Renal cortex interstitium (tissue), 11 donors: ENCODE data around the gene PCDHA10. TPM values are rescaled to one million over a fixed set of nuclear protein-coding genes. Genes with fewer than 3 reads are reported as not detected.
"Not testable (repeated sequence)": the region's sequence is repeated elsewhere in the genome, so short reads cannot be mapped to it uniquely, and the experiment has no call there.

ENCODE experiments used
- DNase-seq, 11 donors: peaks; one replicate each; pipeline ENCODE4 v3.0.0-alpha.2; 2013; ENCODE audit warnings: low read depth in 9 of 11, low spot score in 4 of 11; ENCODE audit errors: extremely low read depth in 1 of 11
- polyA plus RNA-seq, 3 donors: library from polyadenylated mRNA; unstranded; fragments of 120-200 nt; gene quantifications; one replicate each; pipeline ENCODE4 v1.2.1, GENCODE V29; 2013; ENCODE audit not compliant: insufficient read length in 3 of 3

PCDHA10 gene
- polyA plus RNA-seq, 3 donors, result 0.23 to 0.91 (median 0.75) TPM

DNA sequence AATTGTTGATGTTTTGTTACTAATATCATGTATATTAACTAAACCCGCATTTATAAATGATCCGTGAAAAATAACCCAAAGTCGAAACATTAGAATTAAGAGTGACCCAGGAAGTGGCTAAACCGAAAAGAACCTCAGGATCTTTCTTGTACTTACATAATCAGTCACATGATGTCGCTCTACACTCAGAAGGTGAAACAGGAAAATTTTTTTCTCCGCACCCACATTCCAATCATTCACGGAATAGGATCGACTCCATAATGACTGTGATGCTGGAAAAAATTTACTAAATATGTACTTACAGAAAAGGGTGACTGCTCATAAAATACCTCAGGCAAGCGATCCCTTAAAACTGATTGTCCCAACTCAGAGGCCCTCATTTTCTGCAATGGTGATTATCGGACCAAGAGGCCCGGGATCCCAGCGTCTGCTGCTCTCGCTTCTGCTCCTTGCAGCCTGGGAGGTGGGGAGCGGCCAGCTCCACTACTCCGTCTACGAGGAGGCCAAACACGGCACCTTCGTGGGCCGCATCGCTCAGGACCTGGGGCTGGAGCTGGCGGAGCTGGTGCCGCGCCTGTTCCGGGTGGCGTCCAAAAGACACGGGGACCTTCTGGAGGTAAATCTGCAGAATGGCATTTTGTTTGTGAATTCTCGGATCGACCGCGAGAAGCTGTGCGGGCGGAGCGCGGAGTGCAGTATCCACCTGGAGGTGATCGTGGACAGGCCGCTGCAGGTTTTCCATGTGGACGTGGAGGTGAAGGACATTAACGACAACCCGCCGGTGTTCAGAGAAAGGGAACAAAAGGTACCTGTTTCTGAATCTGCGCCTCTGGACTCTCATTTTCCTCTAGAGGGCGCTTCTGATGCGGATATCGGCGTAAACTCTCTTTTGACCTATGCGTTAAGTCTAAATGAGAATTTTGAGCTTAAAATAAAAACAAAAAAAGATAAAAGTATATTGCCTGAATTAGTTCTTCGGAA lies 19.7 kb downstream of the PCDHA10 start, which contains the start of gene PCDHA12:
Gene PCDHA12, plus strand, starts transcription at position 224 of the 981 bp plus-strand sequence. Its CDS starts 165 bp downstream, at position 389.
- DNase-seq, result no peak

DNA sequence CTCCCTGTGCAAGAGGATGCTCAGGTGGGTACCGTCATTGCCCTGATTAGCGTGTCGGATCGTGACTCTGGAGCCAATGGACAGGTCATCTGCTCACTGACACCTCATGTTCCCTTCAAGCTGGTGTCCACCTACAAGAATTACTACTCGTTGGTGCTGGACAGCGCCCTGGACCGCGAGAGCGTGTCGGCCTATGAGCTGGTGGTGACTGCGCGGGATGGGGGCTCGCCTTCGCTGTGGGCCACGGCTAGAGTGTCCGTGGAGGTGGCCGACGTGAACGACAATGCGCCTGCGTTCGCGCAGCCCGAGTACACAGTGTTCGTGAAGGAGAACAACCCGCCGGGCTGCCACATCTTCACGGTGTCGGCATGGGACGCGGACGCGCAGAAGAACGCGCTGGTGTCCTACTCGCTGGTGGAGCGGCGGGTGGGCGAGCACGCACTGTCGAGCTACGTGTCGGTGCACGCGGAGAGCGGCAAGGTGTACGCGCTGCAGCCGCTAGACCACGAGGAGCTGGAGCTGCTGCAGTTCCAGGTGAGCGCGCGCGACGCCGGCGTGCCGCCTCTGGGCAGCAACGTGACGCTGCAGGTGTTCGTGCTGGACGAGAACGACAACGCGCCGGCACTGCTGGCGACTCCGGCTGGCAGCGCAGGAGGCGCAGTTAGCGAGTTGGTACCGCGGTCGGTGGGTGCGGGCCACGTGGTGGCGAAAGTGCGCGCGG lies 21.0 kb downstream of the PCDHA10 start:
- not testable (repeated sequence) for DNase-seq

DNA sequence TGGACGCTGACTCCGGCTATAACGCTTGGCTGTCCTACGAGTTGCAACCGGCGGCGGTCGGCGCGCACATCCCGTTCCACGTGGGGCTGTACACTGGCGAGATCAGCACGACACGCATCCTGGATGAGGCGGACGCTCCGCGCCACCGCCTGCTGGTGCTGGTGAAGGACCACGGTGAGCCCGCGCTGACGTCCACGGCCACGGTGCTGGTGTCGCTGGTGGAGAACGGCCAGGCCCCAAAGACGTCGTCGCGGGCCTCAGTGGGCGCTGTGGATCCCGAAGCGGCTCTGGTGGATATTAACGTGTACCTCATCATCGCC lies 21.5 kb downstream of the PCDHA10 start:
- no peak for DNase-seq

DNA sequence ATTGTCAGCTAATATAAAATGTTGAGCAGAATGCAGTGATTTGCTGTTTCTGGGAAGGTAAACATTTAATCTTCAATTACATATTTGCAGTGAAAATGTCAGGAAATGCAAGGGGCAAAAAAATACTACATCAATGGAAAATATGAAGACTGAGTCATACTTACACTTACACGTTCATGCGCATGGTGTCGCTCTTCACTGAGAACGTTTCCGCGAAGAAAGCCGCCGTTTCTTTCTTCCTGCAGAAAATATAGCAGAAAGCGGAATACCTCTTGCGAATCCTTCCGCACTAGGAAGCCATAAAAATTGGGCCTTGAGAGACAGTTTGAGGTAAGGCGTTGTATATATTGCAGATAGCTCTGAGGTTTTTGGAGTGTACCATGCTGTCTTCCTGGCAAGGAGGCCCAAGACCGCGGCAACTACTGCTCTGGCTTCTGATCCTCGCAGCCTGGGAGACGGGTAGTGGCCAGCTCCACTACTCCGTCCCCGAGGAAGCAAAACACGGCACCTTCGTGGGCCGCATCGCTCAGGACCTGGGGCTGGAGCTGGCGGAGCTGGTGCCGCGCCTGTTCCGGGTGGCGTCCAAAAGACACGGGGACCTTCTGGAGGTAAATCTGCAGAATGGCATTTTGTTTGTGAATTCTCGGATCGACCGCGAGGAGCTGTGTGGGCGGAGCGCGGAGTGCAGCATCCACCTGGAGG lies 26.3 kb downstream of the PCDHA10 start, which contains the start of gene PCDHA13:
Gene PCDHA13, plus strand, starts transcription at position 236 of the 702 bp plus-strand sequence. Its CDS starts 145 bp downstream, at position 381.
- no peak for DNase-seq

DNA sequence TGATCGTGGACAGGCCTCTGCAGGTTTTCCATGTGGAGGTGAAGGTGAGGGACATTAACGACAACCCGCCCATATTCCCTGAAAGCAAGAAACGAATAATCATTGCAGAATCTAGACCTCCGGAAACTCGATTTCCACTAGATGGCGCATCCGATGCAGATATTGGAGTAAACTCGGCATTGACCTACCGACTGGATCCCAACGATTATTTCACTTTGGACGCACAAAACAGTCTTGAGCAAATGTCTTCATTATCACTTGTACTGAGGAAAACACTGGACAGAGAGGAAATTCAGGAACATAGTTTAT lies 26.8 kb downstream of the PCDHA10 start:
- DNase-seq, result no peak

DNA sequence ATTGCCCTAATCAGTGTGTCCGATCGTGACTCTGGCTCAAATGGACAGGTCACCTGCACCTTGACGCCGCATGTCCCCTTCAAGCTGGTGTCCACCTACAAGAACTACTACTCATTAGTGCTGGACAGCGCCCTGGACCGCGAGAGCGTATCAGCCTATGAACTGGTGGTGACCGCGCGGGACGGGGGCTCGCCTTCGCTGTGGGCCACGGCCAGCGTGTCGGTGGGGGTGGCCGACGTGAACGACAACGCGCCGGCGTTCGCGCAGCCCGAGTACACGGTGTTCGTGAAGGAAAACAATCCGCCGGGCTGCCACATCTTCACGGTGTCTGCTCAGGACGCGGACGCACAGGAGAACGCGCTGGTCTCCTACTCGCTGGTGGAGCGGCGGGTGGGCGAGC lies 27.7 kb downstream of the PCDHA10 start:
- DNase-seq, result no peak

DNA sequence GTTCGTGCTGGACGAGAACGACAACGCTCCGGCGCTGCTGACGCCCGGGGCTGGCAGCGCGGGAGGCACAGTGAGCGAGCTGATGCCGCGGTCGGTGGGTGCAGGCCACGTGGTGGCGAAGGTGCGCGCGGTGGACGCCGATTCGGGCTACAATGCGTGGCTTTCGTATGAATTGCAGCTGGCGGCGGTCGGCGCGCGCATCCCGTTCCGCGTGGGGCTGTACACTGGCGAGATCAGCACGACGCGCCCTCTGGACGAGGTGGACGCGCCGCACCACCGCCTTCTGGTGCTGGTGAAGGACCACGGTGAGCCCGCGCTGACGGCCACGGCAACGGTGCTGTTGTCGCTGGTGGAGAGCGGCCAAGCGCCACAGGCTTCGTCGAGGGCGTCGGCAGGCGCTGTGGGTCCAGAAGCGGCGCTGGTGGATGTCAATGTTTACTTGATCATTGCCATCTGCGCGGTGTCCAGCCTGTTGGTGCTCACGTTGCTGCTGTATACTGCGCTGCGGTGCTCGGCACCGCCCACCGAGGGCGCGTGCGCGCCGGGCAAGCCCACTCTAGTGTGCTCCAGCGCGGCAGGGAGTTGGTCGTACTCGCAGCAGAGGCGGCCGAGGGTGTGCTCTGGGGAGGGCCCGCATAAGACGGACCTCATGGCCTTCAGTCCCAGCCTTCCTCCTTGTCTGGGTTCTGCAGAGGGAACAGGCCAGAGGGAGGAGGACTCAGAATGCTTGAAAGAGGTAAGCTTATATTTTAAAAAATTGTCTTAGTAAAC lies 28.4 kb downstream of the PCDHA10 start:
- no peak for DNase-seq

DNA sequence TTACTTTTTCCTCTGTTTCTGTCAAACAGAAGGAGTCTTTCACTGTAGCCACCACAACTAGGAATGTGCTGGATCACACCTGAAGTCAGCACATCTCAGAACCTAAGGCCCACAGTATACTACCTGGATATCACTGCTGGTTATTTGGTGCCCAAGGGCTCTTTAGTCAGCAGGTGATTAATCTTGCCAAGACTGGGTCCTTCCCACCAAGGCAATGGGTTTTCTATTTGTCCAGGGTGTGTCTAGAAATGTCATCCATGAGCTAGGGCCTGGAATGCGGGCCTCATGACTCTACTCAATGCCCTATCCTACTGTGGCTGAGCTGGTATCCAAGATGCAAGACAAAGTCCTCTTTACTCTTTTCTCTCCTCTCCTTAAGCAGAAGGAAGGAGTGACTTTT lies 60.6 kb downstream of the PCDHA10 start:
- no peak for DNase-seq

Other genes with a start within 250 kb of the PCDHA10 start
- 10 to 100 TPM in 2 of 3 donors, 1 to 10 TPM in 1; 8.4 to 11.5 (median 11.0) TPM for gene CD14, start 222.7 kb upstream of the PCDHA10 start, polyA plus RNA-seq
- 10 to 100 TPM; 16.1 to 19.3 (median 17.0) TPM for gene TMCO6, start 216.4 kb upstream of the PCDHA10 start, polyA plus RNA-seq
- gene NDUFA2, start 208.3 kb upstream of the PCDHA10 start, polyA plus RNA-seq, result 10 to 100 TPM; 77.3 to 94.8 (median 88.4) TPM
- 100 to 1,000 TPM; 158 to 177 (median 174) TPM for gene IK, start 208.1 kb upstream of the PCDHA10 start, polyA plus RNA-seq
- gene WDR55, start 191.0 kb upstream of the PCDHA10 start, polyA plus RNA-seq, result 10 to 100 TPM; 15.0 to 20.6 (median 15.8) TPM
- 1 to 10 TPM in 1 of 3 donors, under 1 TPM in 2; 0.36 to 1.0 (median 0.76) TPM for gene DND1, start 182.3 kb upstream of the PCDHA10 start, polyA plus RNA-seq
- gene HARS1, start 164.5 kb upstream of the PCDHA10 start, polyA plus RNA-seq, result 10 to 100 TPM; 70.5 to 78.3 (median 71.8) TPM
- 10 to 100 TPM; 42.6 to 54.8 (median 46.8) TPM for gene HARS2, start 164.4 kb upstream of the PCDHA10 start, polyA plus RNA-seq
- gene ZMAT2, start 155.4 kb upstream of the PCDHA10 start, polyA plus RNA-seq, result 100 to 1,000 TPM; 103 to 141 (median 128) TPM
- gene PCDHA1, start 69.8 kb upstream of the PCDHA10 start, polyA plus RNA-seq, result under 1 TPM in 1 of 3 donors, not detected in 2; 0.09 TPM
- gene PCDHA2, start 61.0 kb upstream of the PCDHA10 start, polyA plus RNA-seq, result under 1 TPM; 0.24 to 0.37 (median 0.30) TPM
- gene PCDHA3, start 54.8 kb upstream of the PCDHA10 start, polyA plus RNA-seq, result under 1 TPM; 0.36 to 0.41 (median 0.37) TPM
- gene PCDHA4, start 48.8 kb upstream of the PCDHA10 start, polyA plus RNA-seq, result 1 to 10 TPM in 2 of 3 donors, under 1 TPM in 1; 0.96 to 1.1 (median 1.0) TPM
- under 1 TPM in 2 of 3 donors, not detected in 1; 0.06 to 0.21 TPM for gene PCDHA5, start 34.3 kb upstream of the PCDHA10 start, polyA plus RNA-seq
- gene PCDHA6, start 27.9 kb upstream of the PCDHA10 start, polyA plus RNA-seq, result under 1 TPM; 0.16 to 0.41 (median 0.40) TPM
- under 1 TPM; 0.23 to 0.33 (median 0.26) TPM for gene PCDHA7, start 21.6 kb upstream of the PCDHA10 start, polyA plus RNA-seq
- under 1 TPM; 0.06 to 0.09 (median 0.09) TPM for gene PCDHA8, start 14.7 kb upstream of the PCDHA10 start, polyA plus RNA-seq
- gene PCDHA9, start 7.5 kb upstream of the PCDHA10 start, polyA plus RNA-seq, result under 1 TPM; 0.03 to 0.05 (median 0.04) TPM
- gene PCDHA11, start 13.1 kb downstream of the PCDHA10 start, polyA plus RNA-seq, result under 1 TPM; 0.09 to 0.29 (median 0.17) TPM
- gene PCDHA12, start 19.4 kb downstream of the PCDHA10 start, polyA plus RNA-seq, result under 1 TPM in 2 of 3 donors, not detected in 1; 0.11 to 0.12 TPM
- not detected for gene PCDHA13, start 26.2 kb downstream of the PCDHA10 start, polyA plus RNA-seq
- gene PCDHAC1, start 70.4 kb downstream of the PCDHA10 start, polyA plus RNA-seq, result under 1 TPM; 0.09 to 0.17 (median 0.09) TPM
- under 1 TPM; 0.52 to 0.65 (median 0.64) TPM for gene PCDHAC2, start 110.6 kb downstream of the PCDHA10 start, polyA plus RNA-seq
- gene PCDHB1, start 195.5 kb downstream of the PCDHA10 start, polyA plus RNA-seq, result under 1 TPM; 0.04 to 0.12 (median 0.12) TPM
- 10 to 100 TPM in 1 of 3 donors, 1 to 10 TPM in 2; 4.9 to 11.5 (median 5.1) TPM for gene PCDHB2, start 238.7 kb downstream of the PCDHA10 start, polyA plus RNA-seq
- gene PCDHB3, start 244.6 kb downstream of the PCDHA10 start, polyA plus RNA-seq, result 1 to 10 TPM; 3.3 to 3.9 (median 3.5) TPM